WERI-Rb-1 (cell line): Measurements from ENCODE around the gene RASGRF2.

ENCODE experiments used
- DNase-seq: peaks from one replicate; pipeline ENCODE4 v3.0.0-alpha.2; 2020
- H3K27ac ChIP-seq: fragments of 250-450 bp; sonication (Bioruptor Pico); 2 replicates; pipeline ENCODE4 v1.5.1; 2020; ENCODE audit warnings: mild to moderate bottlenecking, moderate library complexity
- H3K27me3 ChIP-seq: fragments of 250-450 bp; sonication (Bioruptor Pico); 2 replicates; pipeline ENCODE4 v1.5.1; 2021; ENCODE audit warnings: mild to moderate bottlenecking, low read depth, moderate library complexity; ENCODE audit not compliant: insufficient read depth, severe bottlenecking
- H3K36me3 ChIP-seq: fragments of 250-450 bp; sonication (Bioruptor Pico); 2 replicates; pipeline ENCODE4 v1.5.1; 2020; ENCODE audit warnings: mild to moderate bottlenecking, moderate library complexity
- H3K4me3 ChIP-seq: 2 replicates; pipeline ENCODE4 v1.5.1; 2011; ENCODE audit warnings: low read depth, mild to moderate bottlenecking, control low read depth, low read length
- H3K9me3 ChIP-seq: fragments of 250-450 bp; sonication (Bioruptor Pico); 2 replicates; pipeline ENCODE4 v1.5.1; 2021; ENCODE audit warnings: mild to moderate bottlenecking, moderate library complexity; ENCODE audit not compliant: severe bottlenecking
- CTCF ChIP-seq: IDR thresholded peaks from 2 replicates; pipeline ENCODE4 v1.5.1; 2011; ENCODE audit warnings: low read depth, mild to moderate bottlenecking, control low read depth, inconsistent platforms, low read length

The RASGRF2 gene

DNA sequence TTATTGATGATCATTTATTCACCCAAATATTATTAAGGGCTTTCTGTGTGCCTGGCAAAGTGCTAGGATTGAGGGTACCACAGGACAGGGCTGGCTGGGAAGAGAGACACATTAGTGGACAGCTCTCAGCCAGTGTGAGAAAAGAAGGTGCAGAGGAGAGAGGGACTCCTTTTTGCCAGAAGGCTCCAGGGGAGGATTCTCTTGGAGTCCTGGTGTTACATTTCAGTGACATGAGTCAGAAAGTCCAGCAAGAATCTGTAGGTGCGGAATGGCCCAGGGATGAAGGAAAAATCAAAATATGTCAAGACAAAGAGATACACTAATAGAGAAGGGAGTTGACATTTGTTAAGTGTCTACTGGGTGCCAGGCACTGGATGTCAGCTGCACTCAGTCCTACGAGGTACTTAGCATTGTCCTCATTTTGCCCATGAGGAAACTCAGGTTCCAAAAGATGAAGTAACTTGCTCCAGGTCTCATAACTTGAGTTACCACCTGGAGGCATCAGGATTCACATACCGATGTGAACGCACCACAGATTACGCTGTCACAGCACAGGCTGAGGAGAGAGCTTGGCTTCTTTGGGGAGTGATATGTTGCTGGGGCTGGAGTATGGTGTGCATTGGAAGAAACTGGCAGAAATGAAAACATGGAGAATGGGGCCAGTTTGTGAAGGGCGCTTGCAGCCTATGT is 60.5 kb downstream of the RASGRF2 start:
- H3K27me3 ChIP-seq = no peaks in the 10 kb centered on the region
- no peak for DNase-seq
- H3K36me3 ChIP-seq = no peaks in the 10 kb centered on the region
- TF ChIP-seq CTCF = no peak
- no peak overlapping the region for H3K27ac ChIP-seq
- no peaks in the 10 kb centered on the region for H3K9me3 ChIP-seq
- H3K4me3 ChIP-seq = no peak overlapping the region

GRCh38 chr5:81021486-81021885 is 61.3 kb downstream of the RASGRF2 start:
- no peak overlapping the region for H3K27ac ChIP-seq
- H3K27me3 ChIP-seq = no peaks in the 10 kb centered on the region
- no peaks in the 10 kb centered on the region for H3K9me3 ChIP-seq
- H3K4me3 ChIP-seq = no peak overlapping the region
- no peak for TF ChIP-seq CTCF
- no peak for DNase-seq
- H3K36me3 ChIP-seq = no peaks in the 10 kb centered on the region

DNA sequence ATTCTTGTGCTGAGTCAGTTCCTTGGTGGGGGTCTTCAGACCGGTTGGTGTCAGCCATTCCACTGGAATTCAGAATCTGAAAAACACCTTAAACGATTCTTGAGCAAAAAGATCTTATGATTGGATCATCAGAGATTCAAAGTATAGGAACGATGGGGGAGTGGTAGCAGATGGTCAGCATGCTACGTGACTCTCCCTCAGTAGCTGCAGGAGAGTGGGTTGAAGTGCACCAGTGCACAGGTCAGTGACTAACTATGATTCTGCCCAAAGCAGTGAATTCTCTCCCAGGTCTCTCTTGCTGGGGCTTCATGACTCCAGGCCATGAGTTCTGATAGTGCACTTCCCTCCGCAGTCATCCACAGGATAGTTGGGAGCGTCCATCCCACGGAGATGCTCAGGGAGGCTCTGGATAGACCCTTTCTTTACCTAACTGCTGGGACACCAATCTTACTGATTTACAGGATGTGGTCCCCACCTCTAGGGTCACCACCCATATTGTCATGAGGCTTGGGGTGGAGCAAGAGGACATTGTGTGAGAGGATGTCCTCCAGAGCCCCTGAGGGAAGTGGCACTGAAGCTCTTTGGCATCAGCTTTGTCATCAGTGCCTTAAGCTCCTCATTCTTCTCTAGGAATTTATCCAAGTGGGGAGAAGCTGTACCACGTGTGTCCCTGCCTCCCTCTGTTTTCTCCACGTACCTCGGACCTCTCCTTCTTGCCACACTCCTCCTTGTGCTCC is 62.0 kb downstream of the RASGRF2 start:
- TF ChIP-seq CTCF = no peak
- Histone ChIP-seq H3K4me3 (no peak overlapping the region), H3K36me3 (no peaks in the 10 kb centered on the region), H3K27me3 (no peaks in the 10 kb centered on the region), H3K9me3 (no peaks in the 10 kb centered on the region), H3K27ac (no peak overlapping the region)
- no peak for DNase-seq

GRCh38 chr5:81022688-81023084 is 62.5 kb downstream of the RASGRF2 start:
- Histone ChIP-seq H3K36me3 (no peaks in the 10 kb centered on the region), H3K4me3 (no peak overlapping the region), H3K9me3 (no peaks in the 10 kb centered on the region), H3K27ac (no peak overlapping the region), H3K27me3 (no peaks in the 10 kb centered on the region)
- no peak for DNase-seq
- TF ChIP-seq CTCF = no peak

GRCh38 chr5:81023261-81023970 is 63.3 kb downstream of the RASGRF2 start:
- TF ChIP-seq CTCF = no peak
- H3K27me3 ChIP-seq = no peaks in the 10 kb centered on the region
- H3K9me3 ChIP-seq = no peaks in the 10 kb centered on the region
- DNase-seq = no peak
- no peak overlapping the region for H3K27ac ChIP-seq
- no peak overlapping the region for H3K4me3 ChIP-seq
- no peaks in the 10 kb centered on the region for H3K36me3 ChIP-seq
